Stimulated activated CD8-positive, alpha-beta memory T cell treated with anti-CD3 and anti-CD28 coated beads, Interleukin-7, amount 100 ng/mL, for 1 hour (primary cell): ENCODE results near the gene SMYD4.
"Not testable (repeated sequence)": the region's sequence is repeated elsewhere in the genome, so short reads cannot be mapped to it uniquely, and the experiment has no call there.

Source experiments
- DNase-seq, 2 donors: peaks; one replicate each; pipeline ENCODE4 v3.0.0-alpha.2; 2020; ENCODE audit warnings: low read depth in 2 of 2

The SMYD4 gene

GRCh38 chr17:1829592-1830257, at the start of gene SMYD4, which contains the start of gene RPA1:
SMYD4 (minus strand) TSS chr17:1829902; CDS start chr17:1827994, 1,908 bp downstream.
RPA1 (plus strand) TSS chr17:1830005; CDS start chr17:1830094, 89 bp downstream.
- peak; percentile 72 to 74 for DNase-seq

- no peak for DNase-seq
These were observed 48.9 kb upstream of the SMYD4 start for GRCh38 chr17:1878419-1879121.

GRCh38 chr17:1875597-1875996, 45.9 kb upstream of the SMYD4 start:
- DNase-seq: no peak

- no peak for DNase-seq
These were observed 43.7 kb upstream of the SMYD4 start for GRCh38 chr17:1873418-1873817.

- no peak for DNase-seq
These were observed 43.3 kb upstream of the SMYD4 start for GRCh38 chr17:1872976-1873375.

- no peak for DNase-seq
These were observed 42.6 kb upstream of the SMYD4 start for GRCh38 chr17:1872254-1872653.

- no peak for DNase-seq
These were observed 42.1 kb upstream of the SMYD4 start for GRCh38 chr17:1871756-1872155.

- no peak for DNase-seq
These were observed 40.9 kb upstream of the SMYD4 start for GRCh38 chr17:1870592-1870991.

GRCh38 chr17:1868090-1868489, 38.4 kb upstream of the SMYD4 start:
- no peak for DNase-seq

- DNase-seq: no peak
These were observed 37.6 kb upstream of the SMYD4 start for GRCh38 chr17:1867307-1867706.

GRCh38 chr17:1865252-1866037, 35.7 kb upstream of the SMYD4 start:
- DNase-seq: no peak

GRCh38 chr17:1861391-1862010, 31.8 kb upstream of the SMYD4 start:
- no peak for DNase-seq

GRCh38 chr17:1860978-1861377, 31.3 kb upstream of the SMYD4 start:
- no peak for DNase-seq

GRCh38 chr17:1856462-1856861, 26.8 kb upstream of the SMYD4 start:
- not testable (repeated sequence) for DNase-seq

GRCh38 chr17:1853698-1854097, 24.0 kb upstream of the SMYD4 start:
- DNase-seq: no peak

GRCh38 chr17:1852327-1852726, 22.6 kb upstream of the SMYD4 start:
- DNase-seq: no peak

- no peak for DNase-seq
These were observed 17.5 kb upstream of the SMYD4 start for GRCh38 chr17:1847191-1847590.

GRCh38 chr17:1843947-1844346, 14.2 kb upstream of the SMYD4 start:
- no peak for DNase-seq

- no peak for DNase-seq
These were observed 9.8 kb upstream of the SMYD4 start for GRCh38 chr17:1839516-1839915.

GRCh38 chr17:1834380-1835149, 4.9 kb upstream of the SMYD4 start:
- no peak for DNase-seq

GRCh38 chr17:1830288-1830687, 586 bp upstream of the SMYD4 start:
- DNase-seq: no peak
